Astrocyte (in vitro differentiated cells and primary cell): ENCODE measurements around the gene CTXND1.

ENCODE experiments used
- EZH2 ChIP-seq: IDR thresholded peaks from 2 replicates; pipeline ENCODE4 v1.6.1; 2012; ENCODE audit warnings: mild to moderate bottlenecking, low read length, inconsistent platforms; ENCODE audit not compliant: insufficient read depth
- TF ChIP-seq, protein P1 (sequence below): IDR thresholded peaks from 2 replicates; pipeline ENCODE4 v1.5.1; 2011; ENCODE audit warnings: low read depth, mild to moderate bottlenecking, inconsistent platforms, low read length, moderate library complexity; ENCODE audit not compliant: insufficient read depth

DNA sequence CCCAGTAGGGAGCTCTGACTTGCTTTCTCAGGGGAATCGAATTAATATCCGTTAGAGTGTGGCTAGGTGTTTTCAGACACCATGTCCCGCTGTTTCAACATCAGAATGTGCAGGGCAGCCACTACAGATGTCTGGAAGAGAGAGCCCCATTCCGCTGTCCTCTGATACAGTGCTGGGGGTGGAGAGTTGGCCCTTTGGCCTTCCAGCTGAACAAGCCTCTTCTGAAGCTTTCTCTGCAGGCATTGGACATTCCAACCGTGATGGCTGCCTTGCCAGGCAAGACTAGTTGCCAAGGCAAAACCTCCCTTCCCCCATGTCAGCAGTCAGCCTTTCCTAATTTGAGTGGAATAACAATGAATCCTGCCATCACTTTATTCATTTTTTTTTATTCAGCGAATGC is 97.7 kb downstream of the CTXND1 start:
- TF ChIP-seq, protein P1, sequence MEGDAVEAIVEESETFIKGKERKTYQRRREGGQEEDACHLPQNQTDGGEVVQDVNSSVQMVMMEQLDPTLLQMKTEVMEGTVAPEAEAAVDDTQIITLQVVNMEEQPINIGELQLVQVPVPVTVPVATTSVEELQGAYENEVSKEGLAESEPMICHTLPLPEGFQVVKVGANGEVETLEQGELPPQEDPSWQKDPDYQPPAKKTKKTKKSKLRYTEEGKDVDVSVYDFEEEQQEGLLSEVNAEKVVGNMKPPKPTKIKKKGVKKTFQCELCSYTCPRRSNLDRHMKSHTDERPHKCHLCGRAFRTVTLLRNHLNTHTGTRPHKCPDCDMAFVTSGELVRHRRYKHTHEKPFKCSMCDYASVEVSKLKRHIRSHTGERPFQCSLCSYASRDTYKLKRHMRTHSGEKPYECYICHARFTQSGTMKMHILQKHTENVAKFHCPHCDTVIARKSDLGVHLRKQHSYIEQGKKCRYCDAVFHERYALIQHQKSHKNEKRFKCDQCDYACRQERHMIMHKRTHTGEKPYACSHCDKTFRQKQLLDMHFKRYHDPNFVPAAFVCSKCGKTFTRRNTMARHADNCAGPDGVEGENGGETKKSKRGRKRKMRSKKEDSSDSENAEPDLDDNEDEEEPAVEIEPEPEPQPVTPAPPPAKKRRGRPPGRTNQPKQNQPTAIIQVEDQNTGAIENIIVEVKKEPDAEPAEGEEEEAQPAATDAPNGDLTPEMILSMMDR: no peak
- TF ChIP-seq EZH2: no peak
